ENCODE results near the gene SEZ6L2. TPM values are rescaled to one million over a fixed set of nuclear protein-coding genes. Genes with fewer than 3 reads are reported as not detected.

Gene SEZ6L2
- polyA plus RNA-seq, 12 donors: 0.99 to 9.6 (median 1.5) TPM; not detected in 1

GRCh38 chr16:29825145-29826044 lies 74.0 kb downstream of the SEZ6L2 start:
- no peak for DNase-seq

DNA sequence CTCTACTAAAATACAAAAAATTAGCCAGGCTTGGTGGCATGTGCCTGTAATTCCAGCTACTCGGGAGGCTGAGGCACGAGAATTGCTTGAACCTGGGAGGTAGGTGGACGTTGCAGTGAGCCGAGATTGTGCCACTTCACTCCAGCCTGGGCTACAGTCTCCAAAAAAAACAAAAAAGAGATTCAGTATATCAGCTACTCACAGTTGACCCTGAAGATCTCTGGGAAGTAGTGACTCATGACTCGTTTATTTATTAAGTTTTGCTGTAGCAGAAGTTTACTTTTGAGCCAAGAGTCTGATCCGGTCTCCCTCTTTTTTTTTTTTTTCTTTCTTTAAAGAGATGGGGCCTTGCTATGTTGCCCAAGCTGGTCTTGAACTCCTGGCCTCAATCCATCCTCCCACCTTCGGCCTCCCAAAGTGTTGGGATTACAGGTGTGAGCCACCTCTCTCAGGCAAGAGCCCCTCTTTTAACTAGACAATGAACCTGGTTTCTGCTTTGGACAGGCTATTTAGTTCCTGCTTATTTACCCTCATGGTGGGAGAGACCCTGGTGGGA lies 74.7 kb downstream of the SEZ6L2 start:
- no peak for DNase-seq

DNA sequence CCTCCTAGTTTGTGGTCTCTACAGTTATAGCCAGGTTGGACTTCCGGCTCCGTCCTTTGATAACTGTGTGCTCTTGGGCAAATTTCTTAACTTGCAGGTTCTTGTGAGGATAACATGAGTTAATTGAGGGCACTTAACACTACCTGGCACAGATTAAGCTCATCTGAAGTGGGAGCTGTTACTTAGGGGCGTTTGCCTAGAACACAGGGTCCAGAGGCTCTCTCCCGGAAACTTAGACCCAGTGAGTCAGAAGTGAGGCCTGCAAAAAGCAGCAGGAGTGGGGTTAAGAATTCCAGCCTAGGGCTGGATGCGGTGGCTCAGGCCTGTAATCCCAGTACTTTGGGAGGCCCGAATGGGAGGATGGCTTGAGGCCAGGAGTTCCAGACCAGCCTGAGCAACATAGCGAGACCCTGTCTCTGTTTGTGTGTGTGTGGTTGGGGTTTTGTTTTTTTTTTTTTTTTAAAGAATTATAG lies 77.7 kb downstream of the SEZ6L2 start:
- DNase-seq: no peak

Other genes with a start within 250 kb of the SEZ6L2 start
- 1 to 10 TPM in 3 of 12 donors, under 1 TPM in 7, not detected in 2; 0.72 to 8.2 (median 0.88) TPM for gene SPN, start 236.3 kb downstream of the SEZ6L2 start, polyA plus RNA-seq (ENCODE audit: insufficient read length in 12 of 12)
- gene QPRT, start 220.4 kb downstream of the SEZ6L2 start, polyA plus RNA-seq (ENCODE audit: insufficient read length in 12 of 12): 100 to 1,000 TPM in 1 of 12 donors, 10 to 100 TPM in 10, not detected in 1; 42.0 to 115 (median 54.3) TPM
- gene C16orf54, start 153.6 kb downstream of the SEZ6L2 start, polyA plus RNA-seq (ENCODE audit: insufficient read length in 12 of 12): 1 to 10 TPM in 1 of 12 donors, under 1 TPM in 9, not detected in 2; 0.10 to 1.4 (median 0.25) TPM
- 1 to 10 TPM in 1 of 12 donors, under 1 TPM in 1, not detected in 10; 0.05 to 4.4 TPM for gene ZG16, start 121.3 kb downstream of the SEZ6L2 start, polyA plus RNA-seq (ENCODE audit: insufficient read length in 12 of 12)
- gene KIF22, start 108.8 kb downstream of the SEZ6L2 start, polyA plus RNA-seq (ENCODE audit: insufficient read length in 12 of 12): 10 to 100 TPM in 11 of 12 donors, not detected in 1; 23.1 to 55.3 (median 33.6) TPM
- 100 to 1,000 TPM in 11 of 12 donors, not detected in 1; 185 to 364 (median 230) TPM for gene MAZ, start 93.0 kb downstream of the SEZ6L2 start, polyA plus RNA-seq (ENCODE audit: insufficient read length in 12 of 12)
- 10 to 100 TPM in 10 of 12 donors, 1 to 10 TPM in 1, not detected in 1; 9.3 to 42.8 (median 13.9) TPM for gene PRRT2, start 87.4 kb downstream of the SEZ6L2 start, polyA plus RNA-seq (ENCODE audit: insufficient read length in 12 of 12)
- gene PAGR1, start 83.4 kb downstream of the SEZ6L2 start, polyA plus RNA-seq (ENCODE audit: insufficient read length in 12 of 12): 10 to 100 TPM in 11 of 12 donors, not detected in 1; 22.9 to 47.7 (median 28.2) TPM
- gene MVP, start 79.1 kb downstream of the SEZ6L2 start, polyA plus RNA-seq (ENCODE audit: insufficient read length in 12 of 12): 100 to 1,000 TPM in 1 of 12 donors, 10 to 100 TPM in 10, not detected in 1; 11.5 to 112 (median 18.7) TPM
- 10 to 100 TPM in 11 of 12 donors, not detected in 1; 32.1 to 48.9 (median 40.2) TPM for gene CDIPT, start 36.3 kb downstream of the SEZ6L2 start, polyA plus RNA-seq (ENCODE audit: insufficient read length in 12 of 12)
- 10 to 100 TPM in 1 of 12 donors, under 1 TPM in 9, not detected in 2; 0.27 to 10.5 (median 0.32) TPM for gene ASPHD1, start 938 bp upstream of the SEZ6L2 start, polyA plus RNA-seq (ENCODE audit: insufficient read length in 12 of 12)
- gene KCTD13, start 26.7 kb upstream of the SEZ6L2 start, polyA plus RNA-seq (ENCODE audit: insufficient read length in 12 of 12): 10 to 100 TPM in 6 of 12 donors, 1 to 10 TPM in 5, not detected in 1; 7.6 to 21.0 (median 10.7) TPM
- gene TMEM219, start 62.5 kb upstream of the SEZ6L2 start, polyA plus RNA-seq (ENCODE audit: insufficient read length in 12 of 12): 10 to 100 TPM in 11 of 12 donors, not detected in 1; 54.9 to 69.3 (median 60.5) TPM
- 10 to 100 TPM in 11 of 12 donors, not detected in 1; 24.9 to 47.2 (median 31.2) TPM for gene TAOK2, start 74.3 kb upstream of the SEZ6L2 start, polyA plus RNA-seq (ENCODE audit: insufficient read length in 12 of 12)
- gene HIRIP3, start 96.1 kb upstream of the SEZ6L2 start, polyA plus RNA-seq (ENCODE audit: insufficient read length in 12 of 12): 10 to 100 TPM in 11 of 12 donors, not detected in 1; 10.2 to 15.6 (median 12.0) TPM
- 10 to 100 TPM in 11 of 12 donors, not detected in 1; 24.0 to 62.2 (median 32.7) TPM for gene INO80E, start 96.7 kb upstream of the SEZ6L2 start, polyA plus RNA-seq (ENCODE audit: insufficient read length in 12 of 12)
- gene DOC2A, start 111.5 kb upstream of the SEZ6L2 start, polyA plus RNA-seq (ENCODE audit: insufficient read length in 12 of 12): 1 to 10 TPM in 4 of 12 donors, under 1 TPM in 6, not detected in 2; 0.30 to 1.4 (median 0.94) TPM
- not detected for gene C16orf92, start 123.6 kb upstream of the SEZ6L2 start, polyA plus RNA-seq (ENCODE audit: insufficient read length in 12 of 12)
- gene TLCD3B, start 131.7 kb upstream of the SEZ6L2 start, polyA plus RNA-seq (ENCODE audit: insufficient read length in 12 of 12): 1 to 10 TPM in 5 of 12 donors, under 1 TPM in 6, not detected in 1; 0.42 to 7.5 (median 0.80) TPM
- gene ALDOA, start 166.2 kb upstream of the SEZ6L2 start, polyA plus RNA-seq (ENCODE audit: insufficient read length in 12 of 12): 1,000 to 10,000 TPM in 10 of 12 donors, 100 to 1,000 TPM in 2; 871 to 3,402 (median 1,561) TPM
- gene PPP4C, start 176.4 kb upstream of the SEZ6L2 start, polyA plus RNA-seq (ENCODE audit: insufficient read length in 12 of 12): 10 to 100 TPM in 11 of 12 donors, not detected in 1; 43.0 to 95.7 (median 53.3) TPM
- gene TBX6, start 192.4 kb upstream of the SEZ6L2 start, polyA plus RNA-seq (ENCODE audit: insufficient read length in 12 of 12): 1 to 10 TPM in 1 of 12 donors, under 1 TPM in 9, not detected in 2; 0.38 to 3.4 (median 0.52) TPM
- 10 to 100 TPM in 11 of 12 donors, not detected in 1; 21.9 to 98.3 (median 27.6) TPM for gene YPEL3, start 196.7 kb upstream of the SEZ6L2 start, polyA plus RNA-seq (ENCODE audit: insufficient read length in 12 of 12)
- gene GDPD3, start 214.0 kb upstream of the SEZ6L2 start, polyA plus RNA-seq (ENCODE audit: insufficient read length in 12 of 12): 10 to 100 TPM in 1 of 12 donors, 1 to 10 TPM in 10, not detected in 1; 4.1 to 10.7 (median 5.5) TPM
- 100 to 1,000 TPM in 1 of 12 donors, 10 to 100 TPM in 10, not detected in 1; 36.6 to 102 (median 44.4) TPM for gene MAPK3, start 223.7 kb upstream of the SEZ6L2 start, polyA plus RNA-seq (ENCODE audit: insufficient read length in 12 of 12)

All from muscle of arm (tissue), 12 donors.